MM.1S (cell line): ENCODE results near the gene KRT78.

ENCODE experiments used
- EZH2 ChIP-seq: fragments of 300-600 bp; sonication (generic); optimal IDR thresholded peaks from 2 replicates; pipeline ENCODE3; 2017; ENCODE audit warnings: low read depth, mild to moderate bottlenecking, antibody characterized with exemption, low read length, mixed read lengths
- EZH2phosphoT487 ChIP-seq: fragments of 300-600 bp; sonication (generic); IDR thresholded peaks from 2 replicates; pipeline ENCODE4 v1.6.1; 2018; ENCODE audit warnings: antibody characterized with exemption, low read length
- TF ChIP-seq, protein P1 (sequence below): fragments of 300-600 bp; sonication (generic); IDR thresholded peaks from 2 replicates; pipeline ENCODE4 v1.5.1; 2016; ENCODE audit warnings: antibody characterized with exemption, low read length, mixed read lengths

DNA sequence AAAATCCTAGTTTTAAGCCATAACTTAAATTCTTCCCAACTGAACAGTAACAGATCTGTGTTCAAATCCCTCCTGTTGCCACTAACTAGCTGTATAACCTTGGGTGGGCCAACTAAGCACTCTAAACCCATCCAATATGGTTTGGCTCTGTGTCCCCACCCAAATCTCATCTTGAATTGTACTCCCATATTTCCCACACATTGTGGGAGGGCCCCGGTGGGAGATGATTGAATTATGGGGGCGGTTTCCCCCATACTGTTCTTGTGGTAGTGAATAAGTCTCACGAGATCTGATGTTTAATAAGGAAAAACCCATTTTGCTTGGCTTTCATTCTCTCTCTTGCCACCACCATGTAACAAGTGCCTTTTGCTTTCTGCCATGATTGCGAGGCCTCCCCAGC lies 33.6 kb downstream of the KRT78 start:
- TF ChIP-seq, protein P1, sequence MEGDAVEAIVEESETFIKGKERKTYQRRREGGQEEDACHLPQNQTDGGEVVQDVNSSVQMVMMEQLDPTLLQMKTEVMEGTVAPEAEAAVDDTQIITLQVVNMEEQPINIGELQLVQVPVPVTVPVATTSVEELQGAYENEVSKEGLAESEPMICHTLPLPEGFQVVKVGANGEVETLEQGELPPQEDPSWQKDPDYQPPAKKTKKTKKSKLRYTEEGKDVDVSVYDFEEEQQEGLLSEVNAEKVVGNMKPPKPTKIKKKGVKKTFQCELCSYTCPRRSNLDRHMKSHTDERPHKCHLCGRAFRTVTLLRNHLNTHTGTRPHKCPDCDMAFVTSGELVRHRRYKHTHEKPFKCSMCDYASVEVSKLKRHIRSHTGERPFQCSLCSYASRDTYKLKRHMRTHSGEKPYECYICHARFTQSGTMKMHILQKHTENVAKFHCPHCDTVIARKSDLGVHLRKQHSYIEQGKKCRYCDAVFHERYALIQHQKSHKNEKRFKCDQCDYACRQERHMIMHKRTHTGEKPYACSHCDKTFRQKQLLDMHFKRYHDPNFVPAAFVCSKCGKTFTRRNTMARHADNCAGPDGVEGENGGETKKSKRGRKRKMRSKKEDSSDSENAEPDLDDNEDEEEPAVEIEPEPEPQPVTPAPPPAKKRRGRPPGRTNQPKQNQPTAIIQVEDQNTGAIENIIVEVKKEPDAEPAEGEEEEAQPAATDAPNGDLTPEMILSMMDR: no peak
- no peak for TF ChIP-seq EZH2
- TF ChIP-seq EZH2phosphoT487: no peak
